ENCODE data around the gene CCDC34.

DNA sequence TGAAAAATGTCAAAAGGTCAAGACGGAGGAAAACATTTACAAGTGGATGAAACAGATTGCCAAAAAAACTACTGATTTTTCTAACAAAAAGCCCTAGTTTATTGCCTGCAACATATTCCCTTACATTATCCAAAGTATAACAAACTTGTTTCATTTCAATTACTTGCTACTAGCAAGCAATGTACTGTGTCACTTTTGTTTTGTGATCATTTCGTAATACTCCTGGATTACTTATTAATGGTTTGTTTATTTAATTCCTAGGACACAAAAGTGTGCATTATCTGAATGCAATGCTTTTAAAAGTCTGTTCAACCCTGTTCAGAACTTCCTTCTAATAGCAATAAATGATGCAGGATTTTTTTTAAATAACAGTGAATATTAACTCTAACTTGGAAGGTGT is 50.9 kb downstream of the CCDC34 start:
- TF ChIP-seq, protein P1, sequence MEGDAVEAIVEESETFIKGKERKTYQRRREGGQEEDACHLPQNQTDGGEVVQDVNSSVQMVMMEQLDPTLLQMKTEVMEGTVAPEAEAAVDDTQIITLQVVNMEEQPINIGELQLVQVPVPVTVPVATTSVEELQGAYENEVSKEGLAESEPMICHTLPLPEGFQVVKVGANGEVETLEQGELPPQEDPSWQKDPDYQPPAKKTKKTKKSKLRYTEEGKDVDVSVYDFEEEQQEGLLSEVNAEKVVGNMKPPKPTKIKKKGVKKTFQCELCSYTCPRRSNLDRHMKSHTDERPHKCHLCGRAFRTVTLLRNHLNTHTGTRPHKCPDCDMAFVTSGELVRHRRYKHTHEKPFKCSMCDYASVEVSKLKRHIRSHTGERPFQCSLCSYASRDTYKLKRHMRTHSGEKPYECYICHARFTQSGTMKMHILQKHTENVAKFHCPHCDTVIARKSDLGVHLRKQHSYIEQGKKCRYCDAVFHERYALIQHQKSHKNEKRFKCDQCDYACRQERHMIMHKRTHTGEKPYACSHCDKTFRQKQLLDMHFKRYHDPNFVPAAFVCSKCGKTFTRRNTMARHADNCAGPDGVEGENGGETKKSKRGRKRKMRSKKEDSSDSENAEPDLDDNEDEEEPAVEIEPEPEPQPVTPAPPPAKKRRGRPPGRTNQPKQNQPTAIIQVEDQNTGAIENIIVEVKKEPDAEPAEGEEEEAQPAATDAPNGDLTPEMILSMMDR (IDR thresholded peaks at IDR 0.05; ENCODE audit: low read length), result no peak
- no peak for TF ChIP-seq EZH2 (IDR thresholded peaks at IDR 0.05; ENCODE audit: borderline replicate concordance, low read length)

All from OCI-LY1 (cell line).